Measurements from ENCODE around the gene PLA2G15.

The PLA2G15 gene, protein sequence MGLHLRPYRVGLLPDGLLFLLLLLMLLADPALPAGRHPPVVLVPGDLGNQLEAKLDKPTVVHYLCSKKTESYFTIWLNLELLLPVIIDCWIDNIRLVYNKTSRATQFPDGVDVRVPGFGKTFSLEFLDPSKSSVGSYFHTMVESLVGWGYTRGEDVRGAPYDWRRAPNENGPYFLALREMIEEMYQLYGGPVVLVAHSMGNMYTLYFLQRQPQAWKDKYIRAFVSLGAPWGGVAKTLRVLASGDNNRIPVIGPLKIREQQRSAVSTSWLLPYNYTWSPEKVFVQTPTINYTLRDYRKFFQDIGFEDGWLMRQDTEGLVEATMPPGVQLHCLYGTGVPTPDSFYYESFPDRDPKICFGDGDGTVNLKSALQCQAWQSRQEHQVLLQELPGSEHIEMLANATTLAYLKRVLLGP

DNA sequence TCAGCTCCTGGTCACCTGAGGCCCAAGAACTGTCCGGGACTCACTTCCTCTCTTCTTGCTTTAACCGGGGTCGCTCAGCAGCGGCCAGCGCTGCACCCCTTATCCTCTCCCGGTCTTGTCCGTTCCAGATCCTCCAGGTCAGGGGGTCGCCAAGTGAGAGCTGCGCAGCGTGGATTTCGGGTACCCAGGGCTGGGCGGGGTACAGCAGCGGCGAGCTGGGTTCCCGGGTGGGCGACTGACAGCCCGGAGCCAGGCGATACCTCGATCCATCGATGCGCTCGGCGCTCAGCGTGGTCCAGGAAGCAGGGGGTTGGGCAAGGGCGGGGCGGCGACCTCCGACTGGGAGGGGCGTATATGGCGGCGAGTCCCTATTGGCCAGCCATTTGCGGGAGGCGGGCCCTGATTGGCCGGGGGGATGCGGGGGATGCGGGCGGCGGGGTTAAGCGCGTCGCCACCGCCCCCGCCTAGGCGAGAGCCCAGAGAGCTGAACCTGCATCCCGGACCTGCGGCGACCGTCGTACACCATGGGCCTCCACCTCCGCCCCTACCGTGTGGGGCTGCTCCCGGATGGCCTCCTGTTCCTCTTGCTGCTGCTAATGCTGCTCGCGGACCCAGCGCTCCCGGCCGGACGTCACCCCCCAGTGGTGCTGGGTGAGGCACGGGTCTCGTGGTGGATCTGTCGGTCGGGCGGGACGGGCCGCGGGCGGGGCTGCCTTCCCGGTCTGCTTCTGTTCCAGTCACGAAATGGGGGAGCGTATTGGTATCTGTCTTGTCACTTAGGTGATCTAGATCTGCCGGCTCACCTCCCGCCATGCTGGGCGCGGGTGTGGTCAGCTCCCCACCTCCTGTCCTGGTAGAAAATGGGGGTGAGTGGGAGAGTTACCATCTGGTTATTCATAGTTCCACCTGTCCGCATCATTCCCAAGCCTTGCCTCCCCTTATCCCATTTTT is at the start of gene PLA2G15:
PLA2G15 (plus strand) TSS at position 471 of the 951 bp plus-strand sequence; CDS start at position 525, 54 bp downstream.
- in situ Hi-C loops (cut with HindIII; ENCODE audit: low pct_ligation_motif_present, low pct_unique_long_range_greater_than_20kb, low sequenced_read_pairs) = no loop called here
- peak; percentile 92 for DNase-seq

DNA sequence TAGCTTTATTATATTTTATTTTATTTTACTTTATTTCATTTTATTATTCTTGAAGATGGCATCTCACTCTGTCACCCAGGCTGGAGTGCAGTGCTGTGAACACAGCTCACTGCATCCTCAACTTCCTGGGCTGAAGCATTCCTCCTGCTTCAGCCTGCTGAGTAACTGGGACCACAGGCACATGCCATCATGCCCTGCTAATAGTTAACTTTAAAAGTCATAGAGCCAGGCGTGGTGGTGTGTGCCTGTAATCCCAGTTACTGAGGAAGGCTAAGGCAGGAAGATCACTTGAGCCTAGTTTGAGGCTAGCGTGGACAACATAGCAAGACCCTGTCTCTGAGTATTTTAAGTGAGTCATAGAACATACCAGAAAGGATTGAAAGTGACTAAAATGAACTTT is 47.9 kb upstream of the PLA2G15 start:
- in situ Hi-C loops (cut with HindIII; ENCODE audit: low pct_ligation_motif_present, low pct_unique_long_range_greater_than_20kb, low sequenced_read_pairs) = no loop called here
- peak; percentile 84 for DNase-seq

DNA sequence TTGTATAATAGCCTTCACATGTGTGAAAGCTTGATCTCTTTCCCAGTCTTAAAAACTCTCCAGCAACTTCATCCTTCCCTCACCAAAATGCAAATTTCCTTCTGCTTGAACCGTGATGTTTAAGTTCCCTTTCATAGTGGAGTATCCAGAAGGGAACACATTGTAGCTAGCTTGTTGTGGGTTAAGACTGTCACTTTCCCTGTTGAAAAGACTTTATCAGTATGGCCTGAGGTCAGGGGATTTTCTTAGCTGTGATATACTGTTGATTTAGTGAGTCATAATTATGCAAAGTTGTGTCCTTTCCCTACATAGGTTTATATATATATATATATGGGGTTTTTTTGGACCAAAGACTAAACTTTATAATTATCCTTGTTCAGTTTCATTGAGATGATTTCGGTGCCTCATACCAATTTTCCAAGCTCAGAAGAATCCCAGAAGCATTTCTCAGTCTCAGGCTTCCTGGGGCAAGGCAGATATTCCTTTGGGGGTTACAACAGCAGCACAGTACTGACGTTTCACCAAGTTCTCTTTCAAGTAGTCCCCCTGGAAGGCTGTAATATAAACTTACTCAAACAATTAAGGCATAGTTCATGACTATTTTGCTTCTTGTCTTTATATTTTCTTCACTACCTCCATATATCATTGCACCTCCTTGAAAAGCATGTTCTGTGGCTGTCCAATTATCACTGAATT is 44.9 kb upstream of the PLA2G15 start:
- in situ Hi-C loops (cut with HindIII; ENCODE audit: low pct_ligation_motif_present, low pct_unique_long_range_greater_than_20kb, low sequenced_read_pairs) = loop anchor here (25.0 kb wide), 1 partner anchor 213 kb away; the partner anchor contains the start of genes DPEP2 and DPEP3
- DNase-seq = no peak

DNA sequence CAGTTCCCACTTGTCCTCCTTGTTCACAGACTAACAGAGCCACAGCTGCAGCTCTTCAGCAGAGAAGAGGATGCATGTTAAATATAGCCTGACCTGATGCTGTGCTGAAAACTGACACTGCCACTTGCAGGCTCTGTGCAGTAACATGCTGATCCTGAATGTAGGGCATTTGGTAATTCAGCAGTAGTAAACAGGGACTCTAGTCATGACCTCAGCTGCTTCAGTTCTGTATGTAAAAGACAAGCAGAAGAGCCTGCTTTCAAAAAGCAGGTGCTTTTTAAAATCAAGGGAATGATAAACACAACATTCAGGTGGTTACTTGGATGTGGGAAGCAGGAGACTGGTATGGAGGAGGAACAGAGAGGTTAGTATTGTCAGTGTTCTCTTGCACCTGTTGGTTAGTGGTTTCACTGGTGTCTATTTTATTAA is 43.1 kb upstream of the PLA2G15 start:
- DNase-seq = no peak

DNA sequence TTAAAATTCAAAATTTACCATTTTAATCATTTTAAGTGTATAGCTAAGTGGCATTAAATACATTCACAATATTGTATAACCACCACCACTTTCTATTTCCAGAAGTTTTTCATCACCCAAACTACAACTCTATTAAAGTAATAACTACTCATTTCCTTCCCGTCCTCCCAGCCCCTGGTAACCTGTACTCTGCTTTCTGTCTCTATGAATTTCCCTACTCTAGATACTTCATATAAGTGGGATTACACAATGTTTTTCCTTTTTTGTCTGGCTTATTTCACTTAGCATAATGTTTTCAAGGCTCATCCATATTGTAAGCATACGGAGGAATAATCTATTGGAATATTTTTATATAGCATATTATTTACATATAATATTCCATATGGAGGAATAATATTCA is 38.9 kb upstream of the PLA2G15 start:
- DNase-seq = no peak
- in situ Hi-C loops (cut with HindIII; ENCODE audit: low pct_ligation_motif_present, low pct_unique_long_range_greater_than_20kb, low sequenced_read_pairs) = loop anchor here (25.0 kb wide), 1 partner anchor 219 kb away; the partner anchor contains the start of genes DPEP2 and DPEP3

More for the DNA sequence above, 43.1 kb upstream of the PLA2G15 start:
- in situ Hi-C loops (cut with HindIII; ENCODE audit: low pct_ligation_motif_present, low pct_unique_long_range_greater_than_20kb, low sequenced_read_pairs) = loop anchor here (25.0 kb wide), 1 partner anchor 215 kb away; the partner anchor contains the start of genes DPEP2 and DPEP3

DNA sequence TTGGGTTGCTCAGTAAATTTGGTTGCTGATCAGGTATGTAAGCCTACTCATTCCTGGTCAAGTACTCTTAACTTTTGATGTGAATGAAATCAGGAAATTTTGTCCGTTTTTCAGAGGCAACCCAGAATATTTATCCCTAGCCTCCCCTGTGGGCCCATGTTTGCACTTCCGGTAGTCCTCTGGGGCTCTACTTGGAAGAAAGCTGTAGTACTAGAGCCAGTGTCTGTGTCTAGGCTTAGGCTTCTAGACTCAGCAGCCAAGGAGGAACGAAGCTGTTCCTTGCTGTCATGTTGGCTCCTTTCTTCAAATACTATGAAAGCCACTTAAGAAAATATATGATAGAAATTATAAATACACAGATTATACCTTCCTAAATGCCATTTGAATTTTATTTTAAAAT is 30.4 kb upstream of the PLA2G15 start:
- in situ Hi-C loops (cut with HindIII; ENCODE audit: low pct_ligation_motif_present, low pct_unique_long_range_greater_than_20kb, low sequenced_read_pairs) = loop anchor here (25.0 kb wide), 1 partner anchor 227 kb away; the partner anchor contains the start of genes DPEP2 and DPEP3
- no peak for DNase-seq

DNA sequence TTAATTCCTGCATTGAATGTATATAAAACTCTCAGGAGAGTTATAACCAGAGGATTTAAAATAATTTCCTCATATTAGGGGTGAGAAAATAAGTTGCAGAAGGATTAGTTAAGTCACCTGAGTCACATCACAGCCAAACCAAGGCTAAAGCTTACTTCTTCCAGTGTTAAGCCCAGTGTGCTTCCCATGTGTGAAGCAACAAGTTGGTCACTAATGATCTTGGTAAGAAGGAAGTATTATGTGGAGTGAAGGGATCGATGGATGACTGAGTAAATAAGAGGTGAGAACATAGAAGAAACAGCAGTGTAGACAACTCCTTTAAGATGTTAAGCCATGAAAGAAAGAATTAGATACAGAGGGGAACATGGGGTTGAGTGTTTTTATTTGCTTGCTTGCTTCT is 29.9 kb upstream of the PLA2G15 start:
- DNase-seq = no peak
- in situ Hi-C loops (cut with HindIII; ENCODE audit: low pct_ligation_motif_present, low pct_unique_long_range_greater_than_20kb, low sequenced_read_pairs) = loop anchor here (25.0 kb wide), 1 partner anchor 228 kb away; the partner anchor contains the start of genes DPEP2 and DPEP3

DNA sequence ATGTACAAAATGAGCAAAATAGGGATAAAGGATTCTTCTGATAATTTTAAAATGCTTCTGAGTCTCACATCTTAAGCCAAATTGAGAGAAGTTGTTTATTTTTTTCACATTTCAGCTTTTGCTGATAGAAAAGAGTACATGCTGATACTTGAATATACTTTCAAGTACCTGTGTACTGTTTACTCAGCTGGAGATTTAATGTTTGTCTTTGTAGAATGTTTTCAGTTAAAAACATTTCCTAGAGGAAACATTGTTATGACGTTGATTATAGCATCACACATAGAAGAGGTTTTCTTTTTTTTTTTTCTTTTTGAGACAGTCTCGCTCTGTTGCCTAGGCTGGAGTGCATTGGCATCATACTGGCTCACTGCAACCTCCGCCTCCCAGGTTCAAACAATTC is 28.9 kb upstream of the PLA2G15 start:
- DNase-seq = no peak
- in situ Hi-C loops (cut with HindIII; ENCODE audit: low pct_ligation_motif_present, low pct_unique_long_range_greater_than_20kb, low sequenced_read_pairs) = loop anchor here (25.0 kb wide), 1 partner anchor 229 kb away; the partner anchor contains the start of genes DPEP2 and DPEP3

DNA sequence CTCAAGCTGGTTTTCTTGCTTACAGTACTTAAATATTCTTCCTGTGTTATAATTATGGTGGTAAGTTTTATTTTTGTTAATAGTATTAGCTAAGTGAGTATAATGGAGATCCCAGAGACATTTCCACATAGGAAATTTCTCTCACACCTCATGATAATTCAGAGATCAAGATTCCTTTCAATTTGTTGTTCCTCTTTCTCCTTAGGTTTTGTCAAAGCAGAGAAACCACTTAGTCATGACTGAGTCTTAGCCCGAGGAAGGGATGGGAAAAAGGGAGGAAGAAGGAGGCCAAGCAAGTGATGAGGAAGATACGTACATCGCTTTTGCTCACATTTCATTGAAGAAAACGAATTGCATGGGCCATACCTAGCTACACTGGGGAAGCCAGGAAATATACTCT is 27.7 kb upstream of the PLA2G15 start:
- DNase-seq = no peak
- in situ Hi-C loops (cut with HindIII; ENCODE audit: low pct_ligation_motif_present, low pct_unique_long_range_greater_than_20kb, low sequenced_read_pairs) = loop anchor here (25.0 kb wide), 1 partner anchor 230 kb away; the partner anchor contains the start of genes DPEP2 and DPEP3

DNA sequence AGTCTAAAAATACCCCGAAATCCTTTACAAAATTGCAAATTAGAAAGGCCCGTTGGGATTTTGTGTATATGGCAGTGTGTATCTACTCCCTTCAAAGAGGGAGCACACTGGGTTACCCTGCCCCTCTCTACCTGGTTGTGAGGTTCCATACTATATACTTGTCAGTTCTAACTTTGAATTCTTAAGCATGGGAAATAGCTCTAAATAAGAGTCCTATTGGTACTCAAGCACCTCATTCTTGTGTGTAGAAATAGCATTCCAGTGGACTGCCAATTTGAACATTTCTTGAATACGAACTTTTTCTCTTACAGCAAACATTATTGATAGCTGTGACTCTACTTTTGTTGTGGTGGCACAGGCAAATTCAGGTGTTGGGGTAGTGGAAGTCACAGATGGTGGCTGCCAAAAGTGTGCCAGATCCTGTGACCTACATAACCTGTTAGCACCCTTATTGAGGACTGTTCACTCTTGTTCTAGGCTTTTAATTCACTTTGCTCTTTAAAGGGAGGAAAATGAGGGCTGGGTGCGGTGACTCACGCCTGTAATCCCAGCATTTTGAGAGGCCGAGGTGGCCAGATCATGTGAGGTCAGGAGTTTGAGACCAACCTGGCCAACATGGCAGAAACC is 25.3 kb upstream of the PLA2G15 start:
- no peak for DNase-seq
- in situ Hi-C loops (cut with HindIII; ENCODE audit: low pct_ligation_motif_present, low pct_unique_long_range_greater_than_20kb, low sequenced_read_pairs) = loop anchor here (25.0 kb wide), 1 partner anchor 233 kb away; the partner anchor contains the start of genes DPEP2 and DPEP3

DNA sequence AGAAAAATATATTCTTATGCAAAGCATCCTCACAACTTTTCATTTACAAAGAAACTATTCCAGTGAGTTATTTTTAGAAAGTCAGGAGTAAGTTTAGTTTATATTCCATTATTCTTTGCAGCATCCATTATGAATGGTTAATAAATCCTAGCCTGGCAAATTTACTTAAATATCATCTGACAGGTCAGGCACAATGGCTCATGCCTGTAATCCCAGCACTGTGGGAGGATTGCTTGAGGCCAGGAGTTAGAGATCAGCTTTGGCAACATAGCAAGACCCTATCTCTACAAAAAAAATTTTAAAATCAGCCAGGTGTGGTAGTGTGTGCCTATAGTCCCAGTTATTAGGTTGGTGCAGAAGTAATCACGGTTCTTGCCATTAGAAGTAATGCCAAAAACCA is 22.1 kb upstream of the PLA2G15 start:
- DNase-seq = no peak
- in situ Hi-C loops (cut with HindIII; ENCODE audit: low pct_ligation_motif_present, low pct_unique_long_range_greater_than_20kb, low sequenced_read_pairs) = loop anchor here (25.0 kb wide), 1 partner anchor 236 kb away; the partner anchor contains the start of genes DPEP2 and DPEP3

DNA sequence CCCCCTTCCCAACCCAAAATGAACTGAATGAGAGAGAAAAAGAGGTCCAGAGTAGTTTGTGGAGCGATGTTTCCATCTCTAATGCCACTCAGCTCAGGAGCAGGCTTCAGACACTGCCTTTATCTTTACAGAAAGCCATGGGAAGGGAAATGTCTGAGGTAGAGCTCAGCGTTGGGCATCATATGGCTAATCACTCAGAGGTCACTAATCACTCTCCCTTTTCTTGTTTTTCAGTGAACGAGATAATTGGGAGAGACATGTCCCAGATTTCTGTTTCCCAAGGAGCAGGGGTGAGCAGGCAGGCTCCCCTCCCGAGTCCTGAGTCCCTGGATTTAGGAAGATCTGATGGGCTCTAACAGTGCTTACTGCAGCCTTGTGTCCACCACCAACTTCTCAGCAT is 19.1 kb upstream of the PLA2G15 start:
- DNase-seq = no peak
- in situ Hi-C loops (cut with HindIII; ENCODE audit: low pct_ligation_motif_present, low pct_unique_long_range_greater_than_20kb, low sequenced_read_pairs) = no loop called here

DNA sequence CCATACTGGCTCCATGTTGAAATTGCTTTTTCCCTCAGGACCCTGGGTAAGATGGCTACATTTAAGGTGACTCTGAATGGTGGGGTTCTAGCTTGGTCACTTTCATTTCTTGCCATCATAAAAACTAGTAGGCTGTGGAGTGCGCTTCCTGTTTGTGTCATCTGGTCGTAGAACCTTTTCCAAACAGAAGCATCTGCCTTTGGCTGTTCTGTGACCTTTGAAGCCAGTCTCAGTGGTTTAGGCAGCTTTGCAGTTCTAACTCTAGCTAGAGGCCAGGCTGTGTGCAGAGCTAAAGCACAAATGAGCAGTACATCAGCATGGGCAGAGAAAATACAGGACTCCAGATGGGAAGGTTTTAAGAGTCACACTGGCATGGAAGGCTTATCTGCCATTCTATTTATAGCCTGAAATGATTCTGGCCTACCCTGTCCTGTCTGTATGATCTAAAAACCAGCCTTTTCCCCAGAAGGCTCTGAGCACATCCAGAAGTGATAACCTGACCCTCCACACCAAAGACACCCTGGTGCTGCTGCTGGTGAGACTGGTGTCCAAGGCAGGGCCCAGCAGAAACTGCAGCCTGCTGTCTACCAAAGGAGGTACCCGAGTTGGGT is 17.9 kb upstream of the PLA2G15 start:
- DNase-seq = no peak
- in situ Hi-C loops (cut with HindIII; ENCODE audit: low pct_ligation_motif_present, low pct_unique_long_range_greater_than_20kb, low sequenced_read_pairs) = no loop called here

DNA sequence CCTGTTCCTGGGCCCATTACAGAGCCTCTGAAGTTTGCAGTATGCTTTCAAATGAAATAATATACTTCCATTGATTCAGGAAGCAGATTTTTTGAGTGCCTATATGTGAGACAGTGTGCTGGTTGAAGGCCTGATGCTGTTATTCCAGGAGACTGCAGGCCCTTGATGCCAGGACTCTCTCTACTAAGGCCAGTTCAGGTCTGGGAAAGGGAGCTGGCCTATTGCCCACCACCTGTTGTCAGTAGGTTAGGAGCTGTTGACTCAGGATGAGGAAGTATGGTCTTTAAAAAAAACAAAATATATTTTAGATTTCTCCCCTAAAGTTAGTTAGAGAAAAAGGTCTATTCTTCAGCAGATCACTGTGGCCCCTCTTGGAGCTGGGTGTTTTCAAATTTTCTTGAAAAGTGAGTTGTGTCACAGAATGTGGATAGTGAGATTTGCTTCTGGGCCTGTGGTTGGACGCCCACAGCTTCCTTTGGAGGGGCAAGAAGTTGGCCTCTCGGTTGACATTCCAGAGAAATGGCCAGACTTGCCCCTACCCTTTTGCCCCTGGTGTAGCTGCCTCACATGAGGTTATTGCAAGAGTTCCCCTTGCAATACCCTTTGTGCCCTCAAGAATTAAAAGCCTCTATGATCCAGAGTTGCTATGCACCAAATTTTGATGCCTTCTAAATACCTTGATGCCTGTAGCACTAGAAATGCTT is 17.2 kb upstream of the PLA2G15 start:
- DNase-seq = no peak
- in situ Hi-C loops (cut with HindIII; ENCODE audit: low pct_ligation_motif_present, low pct_unique_long_range_greater_than_20kb, low sequenced_read_pairs) = no loop called here

DNA sequence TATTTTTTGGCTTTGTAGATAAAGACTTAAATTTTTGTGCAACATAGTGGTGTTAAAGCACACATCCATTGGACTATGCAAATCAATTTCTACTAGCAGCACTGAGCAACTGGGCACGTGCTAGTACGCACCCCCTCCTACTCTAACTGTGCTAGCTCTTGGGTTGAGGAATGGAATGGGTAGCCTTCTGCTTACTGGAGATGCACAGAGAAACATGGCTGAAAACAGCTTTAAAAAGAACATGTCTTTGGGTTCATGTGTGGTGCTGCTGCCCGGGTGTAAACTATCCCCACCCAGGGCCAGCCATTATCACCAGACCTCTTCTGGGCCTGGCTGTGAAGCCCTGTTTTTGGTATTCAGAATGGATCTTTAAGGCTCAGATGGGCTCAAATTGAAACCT is 16.5 kb upstream of the PLA2G15 start:
- no peak for DNase-seq
- in situ Hi-C loops (cut with HindIII; ENCODE audit: low pct_ligation_motif_present, low pct_unique_long_range_greater_than_20kb, low sequenced_read_pairs) = no loop called here

DNA sequence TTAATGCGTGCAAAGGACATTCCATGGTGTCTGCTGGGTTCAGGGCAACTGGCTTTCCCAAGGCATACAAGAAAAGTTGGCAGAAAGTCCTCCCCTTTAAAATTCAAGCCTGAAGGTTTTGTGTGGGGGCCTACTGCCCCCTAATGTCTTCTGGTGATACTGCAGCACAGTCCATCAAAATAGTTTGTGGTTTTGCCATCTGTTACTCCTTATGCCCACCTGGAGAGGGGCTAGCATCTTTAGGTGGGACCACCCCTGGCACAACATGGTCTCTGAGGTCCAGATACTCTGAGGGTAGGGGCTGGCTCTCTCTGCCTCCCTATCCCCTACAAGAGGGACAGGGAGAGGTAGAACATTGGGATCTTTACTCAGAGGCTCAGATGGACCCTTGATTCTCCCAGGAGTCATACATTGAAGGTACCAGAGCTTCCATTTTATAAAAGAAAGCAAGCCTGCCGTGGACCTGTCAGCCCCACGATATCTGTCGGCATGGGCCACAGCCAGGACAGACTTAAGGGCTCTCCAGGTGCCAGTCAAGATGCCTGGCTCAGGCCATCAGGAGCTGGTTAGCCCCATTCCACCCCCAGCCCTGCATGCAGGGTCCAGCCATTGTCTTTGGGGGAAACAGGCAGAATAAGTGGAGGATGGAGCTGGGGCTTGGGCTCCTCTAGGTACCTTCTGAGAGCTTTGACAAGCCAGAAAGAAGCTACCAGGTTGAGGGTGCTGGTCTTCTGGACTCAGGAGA is 15.6 kb upstream of the PLA2G15 start:
- in situ Hi-C loops (cut with HindIII; ENCODE audit: low pct_ligation_motif_present, low pct_unique_long_range_greater_than_20kb, low sequenced_read_pairs) = no loop called here
- peak; percentile 73 for DNase-seq

All from ACHN (cell line).